HEK293 (cell line): ENCODE data around the gene NAV3.

ENCODE experiments used
- CTCF ChIA-PET: fragments of 350-600 bp; formaldehyde crosslinking; extraction: SDS; loops from one replicate; lab custom pipeline; 2021; ENCODE audit warnings: antibody characterized with exemption; lab: Yijun Ruan, JAX
- POLR2A ChIA-PET: fragments of 300-600 bp; formaldehyde crosslinking; extraction: SDS; loops from one replicate; lab custom pipeline; 2020; ENCODE audit warnings: antibody characterized with exemption, inconsistent platforms; lab: Yijun Ruan, JAX
- H3K27ac ChIP-seq: fragments of 200-500 bp; sonication (Bioruptor generic); 2 replicates; pipeline ENCODE4 v1.5.1; 2014; ENCODE audit warnings: low read depth, low read length, control low read depth, inconsistent platforms; ENCODE audit errors: extremely low read depth
- H3K36me3 ChIP-seq, 2 experiments: fragments of 200-500 bp in 1 of 2; sonication (Bioruptor generic) in 1 of 2; 1 replicate in 1 of 2; 2 replicates in 1 of 2; pipeline ENCODE4 v1.5.1; 2014 to 2017; ENCODE audit warnings: inconsistent platforms in 2 of 2, low read length in 2 of 2; ENCODE audit not compliant: control insufficient read depth in 2 of 2, insufficient read depth in 1 of 2
- H3K4me1 ChIP-seq: fragments of 200-500 bp; sonication (Bioruptor generic); 2 replicates; pipeline ENCODE4 v1.5.1; 2014; ENCODE audit warnings: mild to moderate bottlenecking, low read length, inconsistent platforms; ENCODE audit not compliant: control insufficient read depth, insufficient read depth
- H3K4me3 ChIP-seq: 2 replicates; pipeline ENCODE4 v1.5.1; 2011; ENCODE audit warnings: low read depth, mild to moderate bottlenecking, control low read depth, low read length, moderate library complexity
- H3K9me3 ChIP-seq: fragments of 200-500 bp; sonication (Bioruptor generic); 2 replicates; pipeline ENCODE4 v1.5.1; 2014; ENCODE audit warnings: low read depth, low read length, inconsistent platforms; ENCODE audit not compliant: control insufficient read depth, insufficient read depth
- ELK4 ChIP-seq: IDR thresholded peaks from 2 replicates; pipeline ENCODE4 v1.6.1; 2011; ENCODE audit warnings: mild to moderate bottlenecking, low read depth, low read length, borderline replicate concordance
- GLI2 ChIP-seq: fragments of 450-650 bp; formaldehyde crosslinking; IDR thresholded peaks from 2 replicates; pipeline ENCODE4; 2017; ENCODE audit warnings: missing biosample characterization, missing genetic modification characterization, low read depth, borderline replicate concordance
- KLF1 ChIP-seq: fragments of 450-650 bp; formaldehyde crosslinking; IDR thresholded peaks from 2 replicates; pipeline ENCODE4 v1.5.1; 2016; ENCODE audit warnings: missing biosample characterization, missing genetic modification characterization
- KLF17 ChIP-seq: fragments of 450-650 bp; formaldehyde crosslinking; IDR thresholded peaks from 2 replicates; pipeline ENCODE4 v1.5.1; 2016; ENCODE audit warnings: missing biosample characterization, missing genetic modification characterization
- OSR2 ChIP-seq: fragments of 450-650 bp; formaldehyde crosslinking; IDR thresholded peaks from 2 replicates; pipeline ENCODE4 v1.5.1; 2016; ENCODE audit warnings: missing biosample characterization, missing genetic modification characterization
- PATZ1 ChIP-seq: fragments of 450-650 bp; formaldehyde crosslinking; IDR thresholded peaks from 2 replicates; pipeline ENCODE4 v1.5.1; 2016; ENCODE audit warnings: missing biosample characterization, missing genetic modification characterization
- SP2 ChIP-seq: fragments of 450-650 bp; formaldehyde crosslinking; IDR thresholded peaks from 2 replicates; pipeline ENCODE4 v1.5.1; 2016; ENCODE audit warnings: missing biosample characterization, missing genetic modification characterization
- WT1 ChIP-seq: fragments of 450-650 bp; formaldehyde crosslinking; IDR thresholded peaks from 2 replicates; pipeline ENCODE4 v1.5.1; 2016; ENCODE audit warnings: missing biosample characterization, missing genetic modification characterization
- ZBTB17 ChIP-seq: fragments of 450-650 bp; formaldehyde crosslinking; IDR thresholded peaks from 2 replicates; pipeline ENCODE4 v1.5.1; 2016; ENCODE audit warnings: missing biosample characterization, missing genetic modification characterization
- ZBTB26 ChIP-seq: fragments of 450-650 bp; formaldehyde crosslinking; optimal IDR thresholded peaks from 2 replicates; pipeline ENCODE3; 2016; ENCODE audit warnings: missing biosample characterization, mild to moderate bottlenecking, missing genetic modification characterization
- ZBTB49 ChIP-seq: fragments of 450-650 bp; formaldehyde crosslinking; IDR thresholded peaks from 2 replicates; pipeline ENCODE4 v1.5.1; 2016; ENCODE audit warnings: missing biosample characterization, missing genetic modification characterization, low read depth
- ZNF132 ChIP-seq: fragments of 450-650 bp; formaldehyde crosslinking; IDR thresholded peaks from 2 replicates; pipeline ENCODE4 v1.5.1; 2017; ENCODE audit warnings: missing biosample characterization, missing genetic modification characterization, borderline replicate concordance
- ZNF19 ChIP-seq: fragments of 450-650 bp; formaldehyde crosslinking; IDR thresholded peaks from 2 replicates; pipeline ENCODE4; 2016; ENCODE audit warnings: missing biosample characterization, missing genetic modification characterization, low read depth
- ZNF211 ChIP-seq: fragments of 450-650 bp; formaldehyde crosslinking; IDR thresholded peaks from 2 replicates; pipeline ENCODE4 v1.5.1; 2016; ENCODE audit warnings: low read depth, missing biosample characterization, missing genetic modification characterization
- ZNF324 ChIP-seq: fragments of 450-650 bp; formaldehyde crosslinking; IDR thresholded peaks from 2 replicates; pipeline ENCODE4 v1.5.1; 2016; ENCODE audit warnings: missing biosample characterization, missing genetic modification characterization
- ZNF488 ChIP-seq: fragments of 450-650 bp; formaldehyde crosslinking; IDR thresholded peaks from 2 replicates; pipeline ENCODE4 v1.5.1; 2016; ENCODE audit warnings: missing biosample characterization, missing genetic modification characterization
- ZNF514 ChIP-seq: fragments of 450-650 bp; formaldehyde crosslinking; IDR thresholded peaks from 2 replicates; pipeline ENCODE4 v1.5.1; 2016; ENCODE audit warnings: missing biosample characterization, missing genetic modification characterization
- ZNF521 ChIP-seq: fragments of 450-650 bp; formaldehyde crosslinking; IDR thresholded peaks from 2 replicates; pipeline ENCODE4 v1.5.1; 2017; ENCODE audit warnings: missing biosample characterization, mild to moderate bottlenecking, missing genetic modification characterization
- ZNF610 ChIP-seq: fragments of 450-650 bp; formaldehyde crosslinking; IDR thresholded peaks from 2 replicates; pipeline ENCODE4 v1.5.1; 2016; ENCODE audit warnings: missing biosample characterization, missing genetic modification characterization, borderline replicate concordance
- ZNF639 ChIP-seq: fragments of 450-650 bp; formaldehyde crosslinking; IDR thresholded peaks from 2 replicates; pipeline ENCODE4 v1.5.1; 2016; ENCODE audit warnings: missing biosample characterization, missing genetic modification characterization
- ZNF701 ChIP-seq: fragments of 450-650 bp; formaldehyde crosslinking; IDR thresholded peaks from 2 replicates; pipeline ENCODE4 v1.5.1; 2016; ENCODE audit warnings: missing biosample characterization, missing genetic modification characterization
- ZNF843 ChIP-seq: fragments of 450-650 bp; formaldehyde crosslinking; IDR thresholded peaks from 2 replicates; pipeline ENCODE4 v1.5.1; 2016; ENCODE audit warnings: missing biosample characterization, missing genetic modification characterization
- ZSCAN5A ChIP-seq: fragments of 450-650 bp; formaldehyde crosslinking; IDR thresholded peaks from 2 replicates; pipeline ENCODE4 v1.5.1; 2016; ENCODE audit warnings: missing biosample characterization, missing genetic modification characterization

Gene NAV3

GRCh38 chr12:77915071-77915600, 84.4 kb downstream of the NAV3 start (continued):
- TF ChIP-seq ZNF211 (tag by site-specific recombination) = no peak
- TF ChIP-seq ZBTB17 = no peak
- TF ChIP-seq SP2 (tag by site-specific recombination) = no peak
- TF ChIP-seq ZNF514 (tag by site-specific recombination) = no peak
- no peak for TF ChIP-seq OSR2 (tag by site-specific recombination)
- no peak for TF ChIP-seq ZNF488
- TF ChIP-seq ZNF324 = no peak
- TF ChIP-seq ZNF639 = no peak

GRCh38 chr12:77916276-77916675, 85.6 kb downstream of the NAV3 start:
- Histone ChIP-seq H3K4me3 (no peak overlapping the region), H3K4me1 (peaks cover 10% of the 10 kb centered on the region), H3K36me3 (no peaks in the 10 kb centered on the region), H3K27ac (no peak overlapping the region), H3K9me3 (no peaks in the 10 kb centered on the region)
- CTCF ChIA-PET = interaction anchor here (1.8 to 3.9 kb wide), 2 partner anchors 8 to 189 kb away, joined by 3 to 25 read pairs; no protein-coding TSS in a partner anchor
- TF ChIP-seq ZNF701 (tag by site-specific recombination) = no peak
- TF ChIP-seq ELK4 = no peak
- TF ChIP-seq ZNF132 (tag by site-specific recombination) = no peak
- TF ChIP-seq OSR2 (tag by site-specific recombination) = no peak
- TF ChIP-seq ZNF521 = no peak
- no peak for TF ChIP-seq KLF1
- no peak for TF ChIP-seq ZNF843 (tag by site-specific recombination)
- TF ChIP-seq GLI2 (tag by site-specific recombination) = no peak
- no peak for TF ChIP-seq ZNF610
- no peak for TF ChIP-seq ZNF19 (tag by site-specific recombination)
- no peak for TF ChIP-seq WT1 (tag by site-specific recombination)
- TF ChIP-seq ZSCAN5A (tag by site-specific recombination) = no peak
- TF ChIP-seq ZBTB26 (tag by site-specific recombination) = no peak
- no peak for TF ChIP-seq ZBTB49 (tag by site-specific recombination)
- no peak for TF ChIP-seq KLF17 (tag by site-specific recombination)
- TF ChIP-seq PATZ1 (tag by site-specific recombination) = no peak
- POLR2A ChIA-PET = interaction anchor here (0.6 kb wide), 1 partner anchor 898 kb away, joined by 4 read pairs; no protein-coding TSS in a partner anchor
